Thyroid gland (tissue), 4 donors: ENCODE results near the gene KRTAP5-4.

ENCODE experiments used
- CTCF ChIP-seq, 6 experiments: fragments of 200-600 bp in 3 of 6; fragments of 450-650 bp in 3 of 6; sonication (generic) in 3 of 6; IDR thresholded peaks; one replicate each; pipeline ENCODE4 v1.5.1; 2016 to 2019; ENCODE audit warnings: antibody characterized with exemption in 6 of 6, mild to moderate bottlenecking in 2 of 6, inconsistent platforms in 1 of 6, moderate library complexity in 1 of 6
- POLR2A ChIP-seq, 2 donors: fragments of 450-650 bp; IDR thresholded peaks; one replicate each; pipeline ENCODE4 v1.6.1; 2017; ENCODE audit warnings: antibody characterized with exemption in 2 of 2, mild to moderate bottlenecking in 2 of 2, moderate library complexity in 1 of 2

GRCh38 chr11:1597331-1597993, 24.5 kb downstream of the KRTAP5-4 start:
- TF ChIP-seq CTCF (IDR thresholded peaks at IDR 0.05), result no peak
- no peak for TF ChIP-seq POLR2A (IDR thresholded peaks at IDR 0.05)
